RWPE2 (cell line): ENCODE data around the gene TP73.

Experiments
- ATAC-seq: fragments of 200-7000 bp; cut with Tn5 transposase; 3 replicates; pipeline ENCODE4 v1.9.1; 2021; ENCODE audit warnings: low read depth
- DNase-seq: peaks from one replicate; pipeline ENCODE4 v3.0.0-alpha.2; 2020; ENCODE audit warnings: low spot score
- H3K27ac ChIP-seq: fragments of 450-650 bp; 2 replicates; pipeline ENCODE4 v1.5.1; 2017; ENCODE audit warnings: mild to moderate bottlenecking; ENCODE audit not compliant: poor library complexity, severe bottlenecking
- H3K27me3 ChIP-seq: fragments of 250-450 bp; sonication (Bioruptor Pico); 2 replicates; pipeline ENCODE4 v1.5.1; 2021; ENCODE audit warnings: mild to moderate bottlenecking, moderate library complexity; ENCODE audit not compliant: insufficient read depth, poor library complexity, severe bottlenecking
- H3K36me3 ChIP-seq: fragments of 250-450 bp; sonication (Bioruptor Pico); 2 replicates; pipeline ENCODE4 v1.5.1; 2020; ENCODE audit warnings: low read depth, mild to moderate bottlenecking, moderate library complexity
- H3K4me1 ChIP-seq: fragments of 250-450 bp; sonication (Bioruptor Pico); 2 replicates; pipeline ENCODE4 v1.5.1; 2021; ENCODE audit warnings: mild to moderate bottlenecking, moderate library complexity; ENCODE audit not compliant: insufficient read depth, poor library complexity, severe bottlenecking
- H3K4me3 ChIP-seq: fragments of 250-450 bp; sonication (Bioruptor Pico); 2 replicates; pipeline ENCODE4 v1.5.1; 2021; ENCODE audit warnings: mild to moderate bottlenecking, moderate library complexity; ENCODE audit not compliant: severe bottlenecking
- H3K9me3 ChIP-seq: fragments of 250-450 bp; sonication (Bioruptor Pico); 2 replicates; pipeline ENCODE4 v1.5.1; 2021; ENCODE audit warnings: mild to moderate bottlenecking, moderate library complexity; ENCODE audit not compliant: severe bottlenecking
- CTCF ChIP-seq: fragments of 450-650 bp; IDR thresholded peaks from one replicate; pipeline ENCODE4 v1.5.1; 2017; ENCODE audit warnings: mild to moderate bottlenecking, moderate library complexity; ENCODE audit not compliant: poor library complexity, severe bottlenecking

The TP73 gene

GRCh38 chr1:3727825-3728776, 75.8 kb downstream of the TP73 start:
- no peaks in the 10 kb centered on the region for H3K9me3 ChIP-seq
- TF ChIP-seq CTCF: no peak
- no peak for DNase-seq
- H3K4me1 ChIP-seq: no peaks in the 10 kb centered on the region
- no peaks in the 10 kb centered on the region for H3K27me3 ChIP-seq
- no peak overlapping the region for H3K4me3 ChIP-seq
- no peak for ATAC-seq
- H3K36me3 ChIP-seq: no peaks in the 10 kb centered on the region
- no peak overlapping the region for H3K27ac ChIP-seq

- no peaks in the 10 kb centered on the region for H3K4me1 ChIP-seq
- no peak overlapping the region for H3K27ac ChIP-seq
- no peaks in the 10 kb centered on the region for H3K27me3 ChIP-seq
- no peak overlapping the region for H3K4me3 ChIP-seq
- no peaks in the 10 kb centered on the region for H3K9me3 ChIP-seq
- DNase-seq (no peak), ATAC-seq (peak; percentile 23; the same call in 1 of the 3 replicates)
- TF ChIP-seq CTCF: no peak
- no peaks in the 10 kb centered on the region for H3K36me3 ChIP-seq
These were observed 77.6 kb downstream of the TP73 start for GRCh38 chr1:3729594-3730542.

DNA sequence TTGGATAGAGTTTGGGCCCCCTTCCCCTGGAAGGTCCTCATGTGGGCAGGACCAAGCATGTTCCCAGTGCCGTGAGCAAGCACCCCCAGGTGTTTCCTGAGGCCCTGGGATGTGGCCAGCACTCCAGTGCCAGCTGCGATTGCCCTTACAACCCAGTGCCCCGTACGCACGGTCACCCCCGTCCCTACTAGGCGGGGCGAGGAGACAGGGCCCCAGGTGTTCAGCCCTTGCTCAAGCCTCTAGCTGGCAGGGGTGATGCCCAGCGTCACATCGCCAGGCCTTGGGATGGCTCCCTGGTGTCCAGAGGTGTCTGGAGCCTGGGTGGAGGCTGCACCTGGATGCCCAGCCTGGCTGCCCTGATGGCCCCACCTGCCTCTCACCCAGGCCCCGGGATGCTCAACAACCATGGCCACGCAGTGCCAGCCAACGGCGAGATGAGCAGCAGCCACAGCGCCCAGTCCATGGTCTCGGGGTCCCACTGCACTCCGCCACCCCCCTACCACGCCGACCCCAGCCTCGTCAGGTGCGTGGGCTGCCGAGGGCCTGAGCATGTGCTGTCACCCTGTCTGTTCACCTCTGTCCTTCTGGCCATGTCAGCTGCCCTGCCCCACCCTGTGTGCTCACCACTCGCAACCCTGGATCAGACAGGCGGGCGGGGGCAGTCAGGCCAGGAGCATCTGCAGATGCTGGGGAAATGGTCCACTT, 78.4 kb downstream of the TP73 start:
- H3K36me3 ChIP-seq: no peaks in the 10 kb centered on the region
- TF ChIP-seq CTCF: no peak
- no peak overlapping the region for H3K27ac ChIP-seq
- no peaks in the 10 kb centered on the region for H3K4me1 ChIP-seq
- H3K27me3 ChIP-seq: no peaks in the 10 kb centered on the region
- ATAC-seq (peak; percentile 14; the same call in 1 of the 3 replicates), DNase-seq (no peak)
- H3K4me3 ChIP-seq: no peak overlapping the region
- no peaks in the 10 kb centered on the region for H3K9me3 ChIP-seq

- TF ChIP-seq CTCF: no peak
- Histone ChIP-seq H3K27ac (no peak overlapping the region), H3K4me3 (no peak overlapping the region), H3K27me3 (no peaks in the 10 kb centered on the region), H3K36me3 (peaks cover 5% of the 10 kb centered on the region; the same call in 1 of the 2 replicates), H3K4me1 (no peaks in the 10 kb centered on the region), H3K9me3 (no peaks in the 10 kb centered on the region)
- DNase-seq (no peak), ATAC-seq (no peak)
These were observed 79.5 kb downstream of the TP73 start for GRCh38 chr1:3731583-3732433.
